Sigmoid colon (tissue), 4 donors: ENCODE measurements around the gene VAX1.

Experiments used
- EP300 ChIP-seq, 4 donors: sonication (generic); formaldehyde crosslinking; IDR thresholded peaks; one replicate each; pipeline ENCODE4 v1.6.1; 2017; ENCODE audit warnings: antibody characterized with exemption in 4 of 4
- POLR2A ChIP-seq, 2 donors: fragments of 450-650 bp; IDR thresholded peaks; one replicate each; pipeline ENCODE4 v1.6.1; 2016; ENCODE audit warnings: antibody characterized with exemption in 2 of 2, mild to moderate bottlenecking in 2 of 2, moderate library complexity in 2 of 2
- POLR2AphosphoS5 ChIP-seq, 4 donors: sonication (generic); formaldehyde crosslinking; IDR thresholded peaks; one replicate each; pipeline ENCODE4 v1.6.1; 2017; ENCODE audit warnings: antibody characterized with exemption in 4 of 4
- TF ChIP-seq, protein P1 (sequence below), 4 experiments: fragments of 450-650 bp in 3 of 4; fragments of 200-600 bp in 1 of 4; IDR thresholded peaks; one replicate each; pipeline ENCODE4 v1.5.1; 2016 to 2019; ENCODE audit warnings: antibody characterized with exemption in 4 of 4, mild to moderate bottlenecking in 3 of 4, moderate library complexity in 2 of 4

DNA sequence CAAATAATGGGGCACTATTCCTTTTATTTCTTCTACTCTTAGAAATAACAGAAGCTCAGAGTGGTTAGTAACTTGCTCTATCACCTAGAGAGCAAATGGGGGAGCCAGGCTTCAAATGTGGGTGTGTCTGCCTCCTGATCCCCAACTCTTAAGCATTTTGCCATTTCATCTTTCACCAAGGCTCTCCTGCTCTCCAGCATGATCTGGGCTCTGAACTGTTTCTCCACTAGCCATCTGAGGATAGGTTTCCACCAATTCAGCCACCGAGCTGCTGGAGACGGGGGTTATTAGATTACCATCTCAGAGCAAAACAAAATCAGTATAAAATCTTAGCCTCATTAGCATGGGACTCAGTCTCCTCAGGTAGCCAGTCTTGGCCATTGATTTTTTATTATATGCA lies 20.2 kb upstream of the VAX1 start:
- TF ChIP-seq, protein P1, sequence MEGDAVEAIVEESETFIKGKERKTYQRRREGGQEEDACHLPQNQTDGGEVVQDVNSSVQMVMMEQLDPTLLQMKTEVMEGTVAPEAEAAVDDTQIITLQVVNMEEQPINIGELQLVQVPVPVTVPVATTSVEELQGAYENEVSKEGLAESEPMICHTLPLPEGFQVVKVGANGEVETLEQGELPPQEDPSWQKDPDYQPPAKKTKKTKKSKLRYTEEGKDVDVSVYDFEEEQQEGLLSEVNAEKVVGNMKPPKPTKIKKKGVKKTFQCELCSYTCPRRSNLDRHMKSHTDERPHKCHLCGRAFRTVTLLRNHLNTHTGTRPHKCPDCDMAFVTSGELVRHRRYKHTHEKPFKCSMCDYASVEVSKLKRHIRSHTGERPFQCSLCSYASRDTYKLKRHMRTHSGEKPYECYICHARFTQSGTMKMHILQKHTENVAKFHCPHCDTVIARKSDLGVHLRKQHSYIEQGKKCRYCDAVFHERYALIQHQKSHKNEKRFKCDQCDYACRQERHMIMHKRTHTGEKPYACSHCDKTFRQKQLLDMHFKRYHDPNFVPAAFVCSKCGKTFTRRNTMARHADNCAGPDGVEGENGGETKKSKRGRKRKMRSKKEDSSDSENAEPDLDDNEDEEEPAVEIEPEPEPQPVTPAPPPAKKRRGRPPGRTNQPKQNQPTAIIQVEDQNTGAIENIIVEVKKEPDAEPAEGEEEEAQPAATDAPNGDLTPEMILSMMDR (IDR thresholded peaks at IDR 0.05), result no peak
- TF ChIP-seq POLR2A (IDR thresholded peaks at IDR 0.05) (no peak), EP300 (IDR thresholded peaks at IDR 0.05) (no peak), POLR2AphosphoS5 (IDR thresholded peaks at IDR 0.05) (no peak)
